Measurements from ENCODE around the gene PRODH2. TPM values are rescaled to one million over a fixed set of nuclear protein-coding genes. Genes with fewer than 3 reads are reported as not detected.

The PRODH2 gene
- total RNA-seq, 1 experiment from 2014 or later, result not detected

GRCh38 chr19:35788205-35788960 lies 24.3 kb downstream of the PRODH2 start (continued):
- no peak for TF ChIP-seq ATF2 (CRISPR knock-in tag; IDR thresholded peaks at IDR 0.05; ENCODE audit: borderline replicate concordance, low read depth)

- no peak for ATAC-seq
- H3K4me3 Mint-ChIP-seq, result no peak overlapping the region
- ChIA-PET POLR2A (no interaction called here), CTCF (interaction anchor here (0.7 to 2.8 kb wide), 3 partner anchors 30 to 172 kb away, joined by 3 to 8 read pairs (median 3); partner anchors contain the start of genes HSPB6, PSENEN and U2AF1L4)
- no peak for DNase-seq (ENCODE audit: low spot score)
- peaks cover 22% of the 10 kb centered on the region for H3K4me1 Mint-ChIP-seq
- no peak overlapping the region for H3K27ac Mint-ChIP-seq
- no peaks in the 10 kb centered on the region for H3K9me3 Mint-ChIP-seq
- H3K27me3 Mint-ChIP-seq (ENCODE audit: low read depth), result no peaks in the 10 kb centered on the region
- H3K36me3 Mint-ChIP-seq, result no peaks in the 10 kb centered on the region
- TF ChIP-seq SP1 (CRISPR knock-in tag; conservative IDR thresholded peaks at IDR 0.05) (no peak), SOX15 (CRISPR knock-in tag; IDR thresholded peaks at IDR 0.05) (no peak), FOXP1 (CRISPR knock-in tag; IDR thresholded peaks at IDR 0.05; ENCODE audit: borderline replicate concordance) (no peak), SMAD3 (CRISPR knock-in tag; IDR thresholded peaks at IDR 0.05; ENCODE audit: borderline replicate concordance) (no peak), FOXJ3 (CRISPR knock-in tag; IDR thresholded peaks at IDR 0.05; ENCODE audit: borderline replicate concordance) (no peak), ZNF423 (CRISPR knock-in tag; IDR thresholded peaks at IDR 0.05) (no peak), FOXK1 (CRISPR knock-in tag; IDR thresholded peaks at IDR 0.05) (no peak), JAZF1 (CRISPR knock-in tag; IDR thresholded peaks at IDR 0.05) (no peak), MLX (CRISPR knock-in tag; IDR thresholded peaks at IDR 0.05) (no peak), GABPB1 (CRISPR knock-in tag; IDR thresholded peaks at IDR 0.05) (no peak), ELF4 (CRISPR knock-in tag; IDR thresholded peaks at IDR 0.05; ENCODE audit: low read depth) (no peak), E2F1 (CRISPR knock-in tag; IDR thresholded peaks at IDR 0.05) (no peak)
- TF ChIP-seq, protein P1, sequence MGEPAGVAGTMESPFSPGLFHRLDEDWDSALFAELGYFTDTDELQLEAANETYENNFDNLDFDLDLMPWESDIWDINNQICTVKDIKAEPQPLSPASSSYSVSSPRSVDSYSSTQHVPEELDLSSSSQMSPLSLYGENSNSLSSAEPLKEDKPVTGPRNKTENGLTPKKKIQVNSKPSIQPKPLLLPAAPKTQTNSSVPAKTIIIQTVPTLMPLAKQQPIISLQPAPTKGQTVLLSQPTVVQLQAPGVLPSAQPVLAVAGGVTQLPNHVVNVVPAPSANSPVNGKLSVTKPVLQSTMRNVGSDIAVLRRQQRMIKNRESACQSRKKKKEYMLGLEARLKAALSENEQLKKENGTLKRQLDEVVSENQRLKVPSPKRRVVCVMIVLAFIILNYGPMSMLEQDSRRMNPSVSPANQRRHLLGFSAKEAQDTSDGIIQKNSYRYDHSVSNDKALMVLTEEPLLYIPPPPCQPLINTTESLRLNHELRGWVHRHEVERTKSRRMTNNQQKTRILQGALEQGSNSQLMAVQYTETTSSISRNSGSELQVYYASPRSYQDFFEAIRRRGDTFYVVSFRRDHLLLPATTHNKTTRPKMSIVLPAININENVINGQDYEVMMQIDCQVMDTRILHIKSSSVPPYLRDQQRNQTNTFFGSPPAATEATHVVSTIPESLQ (CRISPR knock-in tag; IDR thresholded peaks at IDR 0.05), result no peak
- TF ChIP-seq, protein P2, sequence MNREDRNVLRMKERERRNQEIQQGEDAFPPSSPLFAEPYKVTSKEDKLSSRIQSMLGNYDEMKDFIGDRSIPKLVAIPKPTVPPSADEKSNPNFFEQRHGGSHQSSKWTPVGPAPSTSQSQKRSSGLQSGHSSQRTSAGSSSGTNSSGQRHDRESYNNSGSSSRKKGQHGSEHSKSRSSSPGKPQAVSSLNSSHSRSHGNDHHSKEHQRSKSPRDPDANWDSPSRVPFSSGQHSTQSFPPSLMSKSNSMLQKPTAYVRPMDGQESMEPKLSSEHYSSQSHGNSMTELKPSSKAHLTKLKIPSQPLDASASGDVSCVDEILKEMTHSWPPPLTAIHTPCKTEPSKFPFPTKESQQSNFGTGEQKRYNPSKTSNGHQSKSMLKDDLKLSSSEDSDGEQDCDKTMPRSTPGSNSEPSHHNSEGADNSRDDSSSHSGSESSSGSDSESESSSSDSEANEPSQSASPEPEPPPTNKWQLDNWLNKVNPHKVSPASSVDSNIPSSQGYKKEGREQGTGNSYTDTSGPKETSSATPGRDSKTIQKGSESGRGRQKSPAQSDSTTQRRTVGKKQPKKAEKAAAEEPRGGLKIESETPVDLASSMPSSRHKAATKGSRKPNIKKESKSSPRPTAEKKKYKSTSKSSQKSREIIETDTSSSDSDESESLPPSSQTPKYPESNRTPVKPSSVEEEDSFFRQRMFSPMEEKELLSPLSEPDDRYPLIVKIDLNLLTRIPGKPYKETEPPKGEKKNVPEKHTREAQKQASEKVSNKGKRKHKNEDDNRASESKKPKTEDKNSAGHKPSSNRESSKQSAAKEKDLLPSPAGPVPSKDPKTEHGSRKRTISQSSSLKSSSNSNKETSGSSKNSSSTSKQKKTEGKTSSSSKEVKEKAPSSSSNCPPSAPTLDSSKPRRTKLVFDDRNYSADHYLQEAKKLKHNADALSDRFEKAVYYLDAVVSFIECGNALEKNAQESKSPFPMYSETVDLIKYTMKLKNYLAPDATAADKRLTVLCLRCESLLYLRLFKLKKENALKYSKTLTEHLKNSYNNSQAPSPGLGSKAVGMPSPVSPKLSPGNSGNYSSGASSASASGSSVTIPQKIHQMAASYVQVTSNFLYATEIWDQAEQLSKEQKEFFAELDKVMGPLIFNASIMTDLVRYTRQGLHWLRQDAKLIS (CRISPR knock-in tag; IDR thresholded peaks at IDR 0.05; ENCODE audit: borderline replicate concordance), result no peak
- TF ChIP-seq, protein P3, sequence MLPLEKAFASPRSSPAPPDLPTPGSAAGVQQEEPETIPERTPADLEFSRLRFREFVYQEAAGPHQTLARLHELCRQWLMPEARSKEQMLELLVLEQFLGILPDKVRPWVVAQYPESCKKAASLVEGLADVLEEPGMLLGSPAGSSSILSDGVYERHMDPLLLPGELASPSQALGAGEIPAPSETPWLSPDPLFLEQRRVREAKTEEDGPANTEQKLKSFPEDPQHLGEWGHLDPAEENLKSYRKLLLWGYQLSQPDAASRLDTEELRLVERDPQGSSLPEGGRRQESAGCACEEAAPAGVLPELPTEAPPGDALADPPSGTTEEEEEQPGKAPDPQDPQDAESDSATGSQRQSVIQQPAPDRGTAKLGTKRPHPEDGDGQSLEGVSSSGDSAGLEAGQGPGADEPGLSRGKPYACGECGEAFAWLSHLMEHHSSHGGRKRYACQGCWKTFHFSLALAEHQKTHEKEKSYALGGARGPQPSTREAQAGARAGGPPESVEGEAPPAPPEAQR (CRISPR knock-in tag; IDR thresholded peaks at IDR 0.05), result no peak
- TF ChIP-seq, protein P4, sequence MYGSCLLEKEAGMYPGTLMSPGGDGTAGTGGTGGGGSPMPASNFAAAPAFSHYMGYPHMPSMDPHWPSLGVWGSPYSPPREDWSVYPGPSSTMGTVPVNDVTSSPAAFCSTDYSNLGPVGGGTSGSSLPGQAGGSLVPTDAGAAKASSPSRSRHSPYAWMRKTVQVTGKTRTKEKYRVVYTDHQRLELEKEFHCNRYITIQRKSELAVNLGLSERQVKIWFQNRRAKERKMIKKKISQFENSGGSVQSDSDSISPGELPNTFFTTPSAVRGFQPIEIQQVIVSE (CRISPR knock-in tag; IDR thresholded peaks at IDR 0.05; ENCODE audit: borderline replicate concordance), result no peak
- TF ChIP-seq, protein P5, sequence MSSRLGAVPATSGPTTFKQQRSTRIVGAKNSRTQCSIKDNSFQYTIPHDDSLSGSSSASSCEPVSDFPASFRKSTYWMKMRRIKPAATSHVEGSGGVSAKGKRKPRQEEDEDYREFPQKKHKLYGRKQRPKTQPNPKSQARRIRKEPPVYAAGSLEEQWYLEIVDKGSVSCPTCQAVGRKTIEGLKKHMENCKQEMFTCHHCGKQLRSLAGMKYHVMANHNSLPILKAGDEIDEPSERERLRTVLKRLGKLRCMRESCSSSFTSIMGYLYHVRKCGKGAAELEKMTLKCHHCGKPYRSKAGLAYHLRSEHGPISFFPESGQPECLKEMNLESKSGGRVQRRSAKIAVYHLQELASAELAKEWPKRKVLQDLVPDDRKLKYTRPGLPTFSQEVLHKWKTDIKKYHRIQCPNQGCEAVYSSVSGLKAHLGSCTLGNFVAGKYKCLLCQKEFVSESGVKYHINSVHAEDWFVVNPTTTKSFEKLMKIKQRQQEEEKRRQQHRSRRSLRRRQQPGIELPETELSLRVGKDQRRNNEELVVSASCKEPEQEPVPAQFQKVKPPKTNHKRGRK (CRISPR knock-in tag; IDR thresholded peaks at IDR 0.05; ENCODE audit: borderline replicate concordance), result no peak
- TF ChIP-seq, protein P6, sequence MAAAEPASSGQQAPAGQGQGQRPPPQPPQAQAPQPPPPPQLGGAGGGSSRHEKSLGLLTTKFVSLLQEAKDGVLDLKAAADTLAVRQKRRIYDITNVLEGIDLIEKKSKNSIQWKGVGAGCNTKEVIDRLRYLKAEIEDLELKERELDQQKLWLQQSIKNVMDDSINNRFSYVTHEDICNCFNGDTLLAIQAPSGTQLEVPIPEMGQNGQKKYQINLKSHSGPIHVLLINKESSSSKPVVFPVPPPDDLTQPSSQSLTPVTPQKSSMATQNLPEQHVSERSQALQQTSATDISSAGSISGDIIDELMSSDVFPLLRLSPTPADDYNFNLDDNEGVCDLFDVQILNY (CRISPR knock-in tag; IDR thresholded peaks at IDR 0.05), result no peak
These were observed 25.3 kb downstream of the PRODH2 start for GRCh38 chr19:35787227-35787799.

All from WTC11 (cell line).